SU-DHL-6 (cell line): ENCODE results near the gene DDX3X.

Experiments used
- EZH2phosphoT487 ChIP-seq: fragments of 200-600 bp; sonication (generic), shearing (Covaris generic); conservative IDR thresholded peaks from 2 replicates; pipeline ENCODE4 v1.6.1; 2018; ENCODE audit warnings: mild to moderate bottlenecking, antibody characterized with exemption, low read length, moderate library complexity, mixed read lengths
- TF ChIP-seq, protein P1 (sequence below): fragments of 200-600 bp; sonication (generic); IDR thresholded peaks from one replicate; pipeline ENCODE4 v1.5.1; 2017; ENCODE audit warnings: antibody characterized with exemption, mild to moderate bottlenecking, low read length, moderate library complexity; ENCODE audit not compliant: insufficient read depth, poor library complexity, severe bottlenecking

DNA sequence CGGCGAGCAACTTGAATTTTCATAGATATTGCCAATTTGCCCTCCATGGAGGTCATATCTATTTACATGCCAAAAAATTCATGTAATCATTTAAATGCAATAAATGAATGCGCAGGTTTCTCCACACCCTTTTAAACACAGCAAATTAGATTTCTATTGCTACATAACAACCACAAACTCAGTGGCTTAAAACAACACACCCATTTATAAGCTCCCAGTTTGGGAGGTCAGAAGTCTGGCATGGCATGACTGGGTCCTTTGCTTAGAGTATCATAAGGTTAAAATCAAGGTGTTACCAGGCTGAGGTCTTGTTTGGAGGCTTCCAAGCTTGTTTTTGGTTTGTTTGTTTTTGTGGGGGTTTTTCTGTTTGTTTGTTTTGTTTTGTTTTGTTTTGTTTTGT lies 63.3 kb downstream of the DDX3X start:
- TF ChIP-seq, protein P1, sequence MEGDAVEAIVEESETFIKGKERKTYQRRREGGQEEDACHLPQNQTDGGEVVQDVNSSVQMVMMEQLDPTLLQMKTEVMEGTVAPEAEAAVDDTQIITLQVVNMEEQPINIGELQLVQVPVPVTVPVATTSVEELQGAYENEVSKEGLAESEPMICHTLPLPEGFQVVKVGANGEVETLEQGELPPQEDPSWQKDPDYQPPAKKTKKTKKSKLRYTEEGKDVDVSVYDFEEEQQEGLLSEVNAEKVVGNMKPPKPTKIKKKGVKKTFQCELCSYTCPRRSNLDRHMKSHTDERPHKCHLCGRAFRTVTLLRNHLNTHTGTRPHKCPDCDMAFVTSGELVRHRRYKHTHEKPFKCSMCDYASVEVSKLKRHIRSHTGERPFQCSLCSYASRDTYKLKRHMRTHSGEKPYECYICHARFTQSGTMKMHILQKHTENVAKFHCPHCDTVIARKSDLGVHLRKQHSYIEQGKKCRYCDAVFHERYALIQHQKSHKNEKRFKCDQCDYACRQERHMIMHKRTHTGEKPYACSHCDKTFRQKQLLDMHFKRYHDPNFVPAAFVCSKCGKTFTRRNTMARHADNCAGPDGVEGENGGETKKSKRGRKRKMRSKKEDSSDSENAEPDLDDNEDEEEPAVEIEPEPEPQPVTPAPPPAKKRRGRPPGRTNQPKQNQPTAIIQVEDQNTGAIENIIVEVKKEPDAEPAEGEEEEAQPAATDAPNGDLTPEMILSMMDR: no peak
- TF ChIP-seq EZH2phosphoT487: no peak
